Measurements from ENCODE around the gene PCSK1N.

The PCSK1N gene

DNA sequence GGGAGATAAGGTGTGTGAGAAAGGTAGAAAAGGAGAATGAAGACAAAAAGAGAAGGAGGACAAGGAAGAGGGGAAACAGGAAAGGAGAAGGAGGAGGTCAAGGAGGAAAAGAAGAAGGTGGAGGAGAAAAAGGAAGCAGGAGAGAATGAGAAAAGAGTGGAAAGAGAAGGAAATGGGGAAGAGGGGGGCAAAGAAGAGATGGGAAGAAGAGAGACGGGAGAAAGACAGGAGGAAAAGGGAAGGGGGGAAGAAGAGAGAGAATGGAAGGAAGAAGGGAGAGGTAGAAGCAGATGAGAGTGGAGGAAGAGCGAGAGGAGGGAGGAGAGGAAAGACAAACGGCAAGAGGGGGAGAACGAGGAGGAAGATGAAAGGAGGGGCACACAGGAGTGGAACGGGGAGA lies 44.9 kb downstream of the PCSK1N start:
- DNase-seq (ENCODE audit: low read depth in 1 of 2, low spot score in 1 of 2), result no peak

DNA sequence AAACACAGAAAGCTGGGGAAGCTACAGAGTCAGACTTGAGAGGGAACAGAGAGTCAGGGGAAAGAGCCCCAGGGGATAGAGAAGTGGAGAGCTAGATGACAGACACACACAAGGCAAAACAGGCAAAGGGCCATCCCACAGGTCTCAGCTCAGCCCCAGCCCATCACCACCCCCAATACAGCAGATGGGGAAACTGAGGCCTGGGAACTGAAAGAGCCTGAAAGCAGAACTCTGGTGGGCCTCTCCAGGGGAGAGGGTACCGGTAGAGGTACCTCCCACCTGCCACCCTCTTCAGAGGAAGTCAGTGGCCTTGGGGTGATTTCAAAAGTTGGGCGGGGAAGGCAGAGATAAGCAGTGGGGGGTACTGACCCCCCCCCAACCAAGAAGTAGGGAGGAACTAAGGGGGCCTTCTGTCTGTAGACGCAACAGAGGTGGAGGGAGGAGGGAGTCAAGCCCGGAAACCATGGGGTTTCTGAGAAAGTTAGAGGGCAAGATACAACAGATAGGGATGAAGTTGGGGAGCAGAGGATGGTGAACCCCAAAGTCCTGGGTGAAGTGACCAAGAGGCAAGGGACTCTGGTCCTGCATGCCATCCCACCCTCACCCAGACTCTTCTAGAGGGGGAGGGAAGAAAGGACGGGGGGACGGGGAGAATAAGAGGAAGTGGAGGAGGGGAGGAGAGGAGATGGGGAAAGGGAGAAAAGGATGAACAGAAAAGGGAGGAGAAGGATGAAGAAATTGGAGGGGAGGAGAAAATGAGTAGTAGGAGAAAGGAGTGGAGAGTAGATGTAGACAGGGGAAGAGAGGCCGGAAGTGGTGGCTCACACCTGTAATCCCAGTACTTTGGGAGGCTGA lies 45.8 kb downstream of the PCSK1N start:
- DNase-seq (ENCODE audit: low read depth in 1 of 2, low spot score in 1 of 2), result no peak

DNA sequence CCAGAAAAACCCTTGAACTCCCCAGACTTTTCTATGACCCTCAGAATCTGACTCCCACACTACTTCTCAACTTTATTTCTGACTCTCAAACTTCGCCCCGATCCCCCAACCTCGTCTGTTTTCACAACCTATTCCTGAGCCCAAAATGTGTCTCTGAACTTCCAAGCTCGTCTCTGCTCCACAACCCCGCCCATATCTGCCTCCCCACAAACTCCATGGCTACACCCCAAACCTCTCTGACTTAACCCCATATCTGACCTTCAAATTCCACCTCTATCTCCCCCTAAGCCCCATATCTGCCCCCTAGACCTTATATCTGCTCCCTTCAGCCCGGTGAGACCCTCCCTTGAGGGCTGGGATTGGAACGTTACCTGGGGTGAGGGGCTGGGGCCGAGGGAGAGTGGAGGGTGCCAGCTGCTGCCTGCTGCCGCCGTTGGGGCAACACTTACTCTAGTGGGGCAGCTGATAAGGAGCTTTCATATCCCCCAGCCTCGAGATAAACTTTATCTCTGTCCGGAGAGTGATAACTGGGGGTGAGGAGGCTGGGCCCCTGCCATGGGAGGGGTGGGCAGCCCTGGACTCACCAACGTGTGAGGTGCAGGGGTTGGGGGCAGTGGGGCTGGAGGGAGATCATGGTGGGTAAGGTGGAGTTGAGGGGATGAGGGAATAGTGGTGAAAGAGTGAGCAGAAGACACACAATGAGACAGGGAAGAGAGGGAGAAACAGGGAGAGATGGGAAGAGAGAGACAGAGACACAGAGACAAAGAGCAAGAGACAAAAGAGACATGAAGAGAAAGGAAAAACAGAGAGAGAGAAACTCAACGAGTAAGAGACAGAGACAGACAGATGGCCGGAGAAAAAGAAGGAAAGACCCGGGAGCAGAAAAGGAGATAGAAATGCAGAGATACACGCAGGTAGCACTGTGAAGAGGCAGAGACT lies 47.6 kb downstream of the PCSK1N start:
- no peak for DNase-seq (ENCODE audit: low read depth in 1 of 2, low spot score in 1 of 2)

DNA sequence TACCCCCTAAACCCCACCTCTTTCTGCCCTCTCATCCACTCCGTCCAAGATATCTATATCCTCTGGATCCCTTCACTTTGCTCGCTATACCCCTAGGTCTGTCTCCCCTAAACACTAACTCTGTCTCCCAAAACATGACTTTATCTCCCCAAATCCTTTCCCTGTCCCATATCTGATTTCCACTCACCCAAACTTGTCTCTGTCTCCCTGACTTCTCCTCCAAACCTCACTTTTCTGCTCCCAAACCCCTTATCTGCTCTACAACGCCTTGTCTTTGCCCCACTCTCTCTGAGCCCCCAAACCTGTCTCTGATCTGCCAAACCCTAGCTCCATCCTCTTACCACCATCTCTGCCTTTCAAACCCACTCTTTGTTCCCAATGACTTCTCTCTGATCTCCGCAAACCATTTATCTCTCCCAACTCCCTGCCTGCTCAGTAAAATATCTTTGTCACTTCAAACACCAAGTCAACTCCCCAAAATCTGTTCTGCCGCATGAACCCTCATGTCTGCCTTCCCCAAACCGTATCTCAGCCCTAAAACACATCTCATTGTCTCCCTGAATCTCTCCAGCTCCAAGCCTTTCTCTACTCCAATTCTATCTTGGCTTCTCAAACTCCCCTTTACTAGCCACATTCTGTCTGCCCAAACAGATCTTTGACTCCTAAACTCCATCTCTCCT lies 48.4 kb downstream of the PCSK1N start:
- no peak for DNase-seq (ENCODE audit: low read depth in 1 of 2, low spot score in 1 of 2)

DNA sequence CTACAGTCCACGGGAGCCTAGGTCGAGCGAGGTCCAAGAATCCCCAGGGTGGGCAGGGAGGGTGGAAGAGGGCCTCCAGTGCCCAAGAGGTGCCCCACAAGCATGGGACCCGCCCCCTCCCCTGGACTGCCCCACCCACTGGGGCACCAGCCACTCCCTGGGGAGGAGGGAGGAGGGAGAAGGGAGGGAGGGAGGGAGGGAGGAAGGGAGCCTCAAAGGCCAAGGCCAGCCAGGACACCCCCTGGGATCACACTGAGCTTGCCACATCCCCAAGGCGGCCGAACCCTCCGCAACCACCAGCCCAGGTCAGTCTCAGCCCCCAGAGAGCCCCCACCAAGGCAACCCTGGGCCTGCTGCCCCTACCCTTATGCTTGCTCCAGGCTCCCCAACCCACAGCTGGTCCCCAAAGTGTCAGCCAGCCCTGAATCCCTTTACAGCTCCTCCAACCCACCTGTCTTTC lies 49.0 kb downstream of the PCSK1N start, which contains the start of gene GATA1:
TSS of gene GATA1 (plus strand) at position 250 of the 460 bp plus-strand sequence. CDS start 4,520 bp downstream, outside the sequence.
- DNase-seq (ENCODE audit: low read depth in 1 of 2, low spot score in 1 of 2), result no peak

DNA sequence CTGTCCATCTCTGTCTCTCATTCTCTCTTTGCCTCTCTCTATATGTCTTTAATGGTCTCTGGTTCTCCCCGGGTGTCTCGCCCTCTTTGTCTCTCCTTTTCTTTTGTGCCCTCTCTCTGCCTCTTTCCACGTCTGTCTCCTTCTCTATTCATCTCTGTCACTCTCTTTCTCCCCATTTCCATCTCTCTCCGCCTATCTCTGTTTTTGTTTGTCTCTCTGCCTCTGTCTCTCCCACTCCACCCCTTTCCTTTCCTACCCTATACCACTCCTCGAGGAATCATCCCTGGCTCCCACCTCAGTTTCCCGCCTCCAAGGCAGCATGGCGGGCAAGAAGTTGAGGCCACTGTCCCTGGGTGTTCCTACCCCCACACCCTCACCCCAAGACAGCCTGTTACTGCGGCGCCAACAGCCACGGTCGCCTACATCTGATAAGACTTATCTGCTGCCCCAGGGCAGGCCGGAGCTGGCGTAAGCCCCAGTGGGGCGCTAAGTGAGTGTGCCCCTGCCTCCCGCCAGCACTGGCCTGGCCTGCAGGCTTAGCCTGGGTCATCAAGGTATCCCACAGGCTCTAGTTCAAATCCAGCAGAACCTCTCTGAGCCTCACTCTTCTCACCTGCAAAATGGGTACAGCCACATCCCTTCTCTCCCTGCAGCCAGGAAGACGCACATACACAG lies 49.7 kb downstream of the PCSK1N start:
- no peak for DNase-seq (ENCODE audit: low read depth in 1 of 2, low spot score in 1 of 2)

DNA sequence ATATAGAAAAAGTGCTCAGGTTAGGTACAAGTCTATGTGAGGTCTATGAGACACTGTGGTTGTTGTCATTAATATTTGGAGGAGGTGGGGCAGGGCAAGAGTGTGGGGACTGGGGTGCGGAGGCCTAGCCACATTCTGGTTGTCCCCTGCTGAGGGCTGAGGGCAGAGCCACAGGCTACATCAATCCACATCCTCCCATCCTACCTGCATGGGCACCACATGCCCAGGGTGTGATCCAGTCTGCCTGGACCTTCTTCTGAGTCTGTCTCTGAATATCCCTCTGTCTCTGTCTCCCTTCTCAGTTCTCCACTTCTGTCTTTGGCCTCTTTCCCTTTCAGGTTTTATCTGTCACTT lies 50.2 kb downstream of the PCSK1N start:
- no peak for DNase-seq (ENCODE audit: low read depth in 1 of 2, low spot score in 1 of 2)

DNA sequence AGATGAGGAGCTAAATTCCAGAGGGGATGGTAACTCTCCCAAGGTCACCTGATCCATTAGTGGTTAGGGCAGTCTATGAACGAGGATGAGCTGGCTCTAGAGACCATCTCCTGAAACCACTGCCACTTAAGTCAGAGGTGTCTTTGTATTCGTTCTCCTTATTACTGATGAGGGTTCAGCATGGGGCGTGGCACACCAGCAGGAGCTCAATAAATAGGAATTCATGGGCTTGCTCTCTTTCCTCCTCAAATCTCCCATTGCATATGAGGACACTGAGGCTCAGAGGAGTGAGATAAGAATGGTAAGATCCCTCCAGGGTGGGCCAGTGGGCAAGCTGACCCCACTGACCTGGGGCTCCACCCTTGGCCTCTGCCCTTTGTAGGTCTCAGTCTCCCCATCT lies 50.7 kb downstream of the PCSK1N start:
- no peak for DNase-seq (ENCODE audit: low read depth in 1 of 2, low spot score in 1 of 2)

DNA sequence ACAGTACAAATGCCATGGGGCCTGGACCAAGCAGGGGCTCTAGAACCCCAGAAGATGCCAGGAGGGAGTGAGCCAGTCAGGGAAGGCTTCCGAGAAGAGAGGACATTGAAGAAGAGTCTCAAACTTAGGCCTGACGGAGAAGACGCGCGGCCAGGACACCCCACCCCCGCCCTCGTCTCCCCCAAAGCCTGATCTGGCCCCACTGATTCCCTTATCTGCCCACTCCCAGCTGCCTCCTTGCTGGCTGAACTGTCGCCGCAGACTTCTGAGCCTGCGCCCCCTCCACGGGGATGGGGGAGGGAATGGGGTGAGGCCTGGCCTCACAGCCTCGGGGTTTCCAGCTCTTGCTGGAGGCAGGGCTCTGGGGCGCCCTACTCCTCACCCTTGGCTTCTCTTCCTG lies 52.6 kb downstream of the PCSK1N start:
- DNase-seq (ENCODE audit: low read depth in 1 of 2, low spot score in 1 of 2), result no peak

DNA sequence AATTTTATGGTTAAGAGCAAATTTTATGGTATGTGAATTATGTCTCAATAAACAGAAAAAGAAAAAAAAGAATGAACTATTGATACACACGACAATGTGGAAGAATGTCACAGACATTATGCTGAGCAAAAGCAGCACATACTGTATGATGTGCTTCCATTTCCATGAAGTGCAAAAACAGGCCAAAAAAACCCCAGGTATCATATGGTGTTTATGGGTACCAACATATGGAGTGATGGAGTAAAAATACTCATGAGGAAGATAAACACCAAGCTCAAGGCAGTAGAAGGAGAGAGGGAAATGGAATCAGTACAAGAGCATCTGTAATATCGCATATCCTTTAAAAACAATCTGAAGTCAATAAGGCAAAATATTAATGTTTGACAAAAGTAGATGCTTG lies 53.2 kb downstream of the PCSK1N start:
- no peak for DNase-seq (ENCODE audit: low read depth in 1 of 2, low spot score in 1 of 2)

DNA sequence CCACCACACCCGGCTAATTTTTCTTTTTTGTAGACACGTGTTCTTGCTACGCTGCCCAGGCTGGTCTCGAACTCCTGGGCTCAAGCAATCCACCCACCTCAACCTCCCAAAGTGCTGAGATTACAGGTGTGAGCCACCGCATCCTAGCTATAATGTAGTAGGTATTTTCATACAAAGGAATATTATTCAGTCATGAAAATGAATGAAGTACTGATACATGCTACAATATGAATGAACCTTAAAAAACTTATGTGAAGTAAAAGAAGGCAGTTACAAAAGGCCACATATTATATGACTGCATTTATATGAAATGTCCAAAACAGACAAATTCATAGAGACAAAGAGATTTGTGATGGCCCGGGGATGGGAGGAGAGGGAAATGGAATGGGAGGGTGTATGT lies 53.7 kb downstream of the PCSK1N start:
- DNase-seq (ENCODE audit: low read depth in 1 of 2, low spot score in 1 of 2), result no peak

All from activated T-helper 1 cell treated with anti-CD3 and anti-CD28 coated beads, Interleukin-2, amount 50 U/mL, for 16 hours (primary cell).